Uterus (tissue), 2 donors: ENCODE results near the gene PSEN2.

Experiments used
- CTCF ChIP-seq, 4 experiments: fragments of 200-600 bp in 2 of 4; fragments of 450-650 bp in 2 of 4; sonication (generic) in 2 of 4; IDR thresholded peaks; one replicate each; pipeline ENCODE4 v1.5.1; 2016 to 2019; ENCODE audit warnings: antibody characterized with exemption in 4 of 4, mild to moderate bottlenecking in 2 of 4, moderate library complexity in 1 of 4
- POLR2A ChIP-seq, 2 donors: fragments of 450-650 bp; IDR thresholded peaks; one replicate each; pipeline ENCODE4 v1.6.1; 2016; ENCODE audit warnings: antibody characterized with exemption in 2 of 2, mild to moderate bottlenecking in 1 of 2, moderate library complexity in 1 of 2

- TF ChIP-seq POLR2A (IDR thresholded peaks at IDR 0.05) = no peak
- no peak for TF ChIP-seq CTCF (IDR thresholded peaks at IDR 0.05)
Measured at GRCh38 chr1:226893936-226894335, 23.5 kb downstream of the PSEN2 start.
